Measurements from ENCODE around the gene NFE2L2. TPM values are rescaled to one million over a fixed set of nuclear protein-coding genes. Genes with fewer than 3 reads are reported as not detected.

Gene NFE2L2
- polyA plus RNA-seq, 1 of the 3 experiments (the other 2 are of a cell fraction): 40.9 TPM

- TF ChIP-seq, protein P1, sequence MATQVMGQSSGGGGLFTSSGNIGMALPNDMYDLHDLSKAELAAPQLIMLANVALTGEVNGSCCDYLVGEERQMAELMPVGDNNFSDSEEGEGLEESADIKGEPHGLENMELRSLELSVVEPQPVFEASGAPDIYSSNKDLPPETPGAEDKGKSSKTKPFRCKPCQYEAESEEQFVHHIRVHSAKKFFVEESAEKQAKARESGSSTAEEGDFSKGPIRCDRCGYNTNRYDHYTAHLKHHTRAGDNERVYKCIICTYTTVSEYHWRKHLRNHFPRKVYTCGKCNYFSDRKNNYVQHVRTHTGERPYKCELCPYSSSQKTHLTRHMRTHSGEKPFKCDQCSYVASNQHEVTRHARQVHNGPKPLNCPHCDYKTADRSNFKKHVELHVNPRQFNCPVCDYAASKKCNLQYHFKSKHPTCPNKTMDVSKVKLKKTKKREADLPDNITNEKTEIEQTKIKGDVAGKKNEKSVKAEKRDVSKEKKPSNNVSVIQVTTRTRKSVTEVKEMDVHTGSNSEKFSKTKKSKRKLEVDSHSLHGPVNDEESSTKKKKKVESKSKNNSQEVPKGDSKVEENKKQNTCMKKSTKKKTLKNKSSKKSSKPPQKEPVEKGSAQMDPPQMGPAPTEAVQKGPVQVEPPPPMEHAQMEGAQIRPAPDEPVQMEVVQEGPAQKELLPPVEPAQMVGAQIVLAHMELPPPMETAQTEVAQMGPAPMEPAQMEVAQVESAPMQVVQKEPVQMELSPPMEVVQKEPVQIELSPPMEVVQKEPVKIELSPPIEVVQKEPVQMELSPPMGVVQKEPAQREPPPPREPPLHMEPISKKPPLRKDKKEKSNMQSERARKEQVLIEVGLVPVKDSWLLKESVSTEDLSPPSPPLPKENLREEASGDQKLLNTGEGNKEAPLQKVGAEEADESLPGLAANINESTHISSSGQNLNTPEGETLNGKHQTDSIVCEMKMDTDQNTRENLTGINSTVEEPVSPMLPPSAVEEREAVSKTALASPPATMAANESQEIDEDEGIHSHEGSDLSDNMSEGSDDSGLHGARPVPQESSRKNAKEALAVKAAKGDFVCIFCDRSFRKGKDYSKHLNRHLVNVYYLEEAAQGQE (IDR thresholded peaks at IDR 0.05; ENCODE audit: low read depth, low read length): 0 out of 2 replicates have a peak, but pooled peaks have one; percentile 43
- TF ChIP-seq NFIC (IDR thresholded peaks at IDR 0.05; ENCODE audit: borderline replicate concordance) (peak; percentile 70), JUND (IDR thresholded peaks at IDR 0.05) (peak; percentile 94), TEAD4 (IDR thresholded peaks at IDR 0.05; ENCODE audit: borderline replicate concordance, insufficient read depth) (peak; percentile 71; the same call in 1 of the 2 replicates), EP300 (IDR thresholded peaks at IDR 0.05; ENCODE audit: borderline replicate concordance in 1 of 2, low read depth in 1 of 2, low read length in 1 of 2) (peak; percentile 43 to 80; a peak in 3 of 4 replicates), RCOR1 (IDR thresholded peaks at IDR 0.05; ENCODE audit: low read length) (0 out of 2 replicates have a peak, but pooled peaks have one; percentile 13), FOXJ3 (CRISPR knock-in tag; IDR thresholded peaks at IDR 0.05) (no peak)
- TF ChIP-seq, protein P2, sequence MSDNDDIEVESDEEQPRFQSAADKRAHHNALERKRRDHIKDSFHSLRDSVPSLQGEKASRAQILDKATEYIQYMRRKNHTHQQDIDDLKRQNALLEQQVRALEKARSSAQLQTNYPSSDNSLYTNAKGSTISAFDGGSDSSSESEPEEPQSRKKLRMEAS (IDR thresholded peaks at IDR 0.05; ENCODE audit: low read depth): peak; percentile 81; the same call in 1 of the 2 replicates
Measured at GRCh38 chr2:177242121-177242987, 22.2 kb downstream of the NFE2L2 start (continued).

GRCh38 chr2:177241711-177242120 lies 22.8 kb downstream of the NFE2L2 start:
- Histone ChIP-seq H3K4me3 (ENCODE audit: low read depth in 2 of 2, low read length in 1 of 2) (peak overlapping the region; percentile 26 to 46; a peak in 3 of 4 replicates), H3K9me3 (no peaks in the 10 kb centered on the region), H3K79me2 (ENCODE audit: insufficient read depth) (peaks cover 97% of the 10 kb centered on the region), H3F3A (replicated peaks; ENCODE audit: insufficient read depth) (peaks cover 34% of the 10 kb centered on the region), H3K36me3 (replicated peaks in 1 of 2; ENCODE audit: control insufficient read depth in 1 of 2, insufficient read depth in 2 of 2, low read length in 1 of 2) (peaks cover 0 to 6% of the 10 kb centered on the region in 2 experiments), H4K20me1 (ENCODE audit: insufficient read depth) (peaks cover 26% of the 10 kb centered on the region), H3K4me1 (ENCODE audit: control insufficient read depth in 1 of 2, insufficient read depth in 2 of 2, low read depth in 1 of 2, low read length in 1 of 2) (peaks cover 45 to 62% of the 10 kb centered on the region in 2 experiments), H3K9ac (peak overlapping the region; percentile 70), H3K4me2 (peak overlapping the region; percentile 67), H3K9me2 (no peaks in the 10 kb centered on the region), H3K27ac (ENCODE audit: low read depth in 2 of 2, low read length in 1 of 2) (peak overlapping the region; percentile 94 to 98), H2AFZ (ENCODE audit: low read depth) (no peak overlapping the region), H3K27me3 (ENCODE audit: insufficient read depth) (no peaks in the 10 kb centered on the region)
- ChIA-PET POLR2A (interaction anchor here (0.5 to 0.8 kb wide), 2 partner anchors 118 to 1042 kb away, joined by 3 read pairs; no protein-coding TSS in a partner anchor), CTCF (interaction anchor here (0.8 to 3.2 kb wide), 3 partner anchors 13 to 78 kb away, joined by 3 to 16 read pairs (median 3); no protein-coding TSS in a partner anchor)
- 13% methylated on average over 1 of the region's 1 CpG for WGBS (ENCODE audit: low lambda C conversion rate)
- peak; percentile 60 for DNase-seq
- TF ChIP-seq, protein P3, sequence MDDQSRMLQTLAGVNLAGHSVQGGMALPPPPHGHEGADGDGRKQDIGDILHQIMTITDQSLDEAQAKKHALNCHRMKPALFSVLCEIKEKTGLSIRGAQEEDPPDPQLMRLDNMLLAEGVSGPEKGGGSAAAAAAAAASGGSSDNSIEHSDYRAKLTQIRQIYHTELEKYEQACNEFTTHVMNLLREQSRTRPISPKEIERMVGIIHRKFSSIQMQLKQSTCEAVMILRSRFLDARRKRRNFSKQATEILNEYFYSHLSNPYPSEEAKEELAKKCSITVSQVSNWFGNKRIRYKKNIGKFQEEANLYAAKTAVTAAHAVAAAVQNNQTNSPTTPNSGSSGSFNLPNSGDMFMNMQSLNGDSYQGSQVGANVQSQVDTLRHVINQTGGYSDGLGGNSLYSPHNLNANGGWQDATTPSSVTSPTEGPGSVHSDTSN (IDR thresholded peaks at IDR 0.05): peak; percentile 65
- TF ChIP-seq, protein P4, sequence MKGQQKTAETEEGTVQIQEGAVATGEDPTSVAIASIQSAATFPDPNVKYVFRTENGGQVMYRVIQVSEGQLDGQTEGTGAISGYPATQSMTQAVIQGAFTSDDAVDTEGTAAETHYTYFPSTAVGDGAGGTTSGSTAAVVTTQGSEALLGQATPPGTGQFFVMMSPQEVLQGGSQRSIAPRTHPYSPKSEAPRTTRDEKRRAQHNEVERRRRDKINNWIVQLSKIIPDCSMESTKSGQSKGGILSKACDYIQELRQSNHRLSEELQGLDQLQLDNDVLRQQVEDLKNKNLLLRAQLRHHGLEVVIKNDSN (IDR thresholded peaks at IDR 0.05; ENCODE audit: borderline replicate concordance, low read depth): no peak
- peak; percentile 46; the same call in 1 of the 2 replicates for TF ChIP-seq FOSL2 (IDR thresholded peaks at IDR 0.05; ENCODE audit: borderline replicate concordance, low read depth)
- peak; percentile 64 for TF ChIP-seq CHD2 (IDR thresholded peaks at IDR 0.05; ENCODE audit: low read length, partially characterized antibody)
- TF ChIP-seq, protein P5, sequence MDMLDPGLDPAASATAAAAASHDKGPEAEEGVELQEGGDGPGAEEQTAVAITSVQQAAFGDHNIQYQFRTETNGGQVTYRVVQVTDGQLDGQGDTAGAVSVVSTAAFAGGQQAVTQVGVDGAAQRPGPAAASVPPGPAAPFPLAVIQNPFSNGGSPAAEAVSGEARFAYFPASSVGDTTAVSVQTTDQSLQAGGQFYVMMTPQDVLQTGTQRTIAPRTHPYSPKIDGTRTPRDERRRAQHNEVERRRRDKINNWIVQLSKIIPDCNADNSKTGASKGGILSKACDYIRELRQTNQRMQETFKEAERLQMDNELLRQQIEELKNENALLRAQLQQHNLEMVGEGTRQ (IDR thresholded peaks at IDR 0.05; ENCODE audit: borderline replicate concordance, low read depth, low read length): no peak
- no peak; the same call in 1 of the 2 replicates for TF ChIP-seq NFIC (IDR thresholded peaks at IDR 0.05; ENCODE audit: borderline replicate concordance)
- peak; percentile 93 for TF ChIP-seq TCF12 (IDR thresholded peaks at IDR 0.05)
- TF ChIP-seq, protein P1 (IDR thresholded peaks at IDR 0.05; ENCODE audit: low read depth, low read length): no peak
- TF ChIP-seq RCOR1 (IDR thresholded peaks at IDR 0.05; ENCODE audit: low read length): peak; percentile 93
- peak; percentile 32; the same call in 1 of the 2 replicates for TF ChIP-seq MXI1 (IDR thresholded peaks at IDR 0.05; ENCODE audit: low read depth, low read length)
- no peak for TF ChIP-seq ELF1 (IDR thresholded peaks at IDR 0.05)
